K562 (cell line): ENCODE measurements around the gene GMEB2. TPM values are rescaled to one million over a fixed set of nuclear protein-coding genes. Genes with fewer than 3 reads are reported as not detected.

Experiments
- BRF2 ChIP-seq: IDR thresholded peaks from 3 replicates; pipeline ENCODE4 v1.6.1; 2011; ENCODE audit warnings: borderline replicate concordance, mild to moderate bottlenecking; ENCODE audit not compliant: insufficient read length, insufficient read depth
- CBX8 ChIP-seq: fragments of 200-600 bp; sonication (generic); IDR thresholded peaks from 2 replicates; pipeline ENCODE4 v1.6.1; 2012; ENCODE audit warnings: borderline replicate concordance, mixed run types, low read depth, mild to moderate bottlenecking, moderate library complexity, mixed read lengths, low read length, control low read depth, inconsistent platforms; ENCODE audit not compliant: poor library complexity, severe bottlenecking; ENCODE audit errors: extremely low read depth
- KDM2B ChIP-seq: fragments of 250-450 bp; sonication (Bioruptor Pico); IDR thresholded peaks from 2 replicates; pipeline ENCODE4 v1.8.0; 2021; ENCODE audit warnings: mild to moderate bottlenecking, moderate library complexity
- SETDB1 ChIP-seq: IDR thresholded peaks from one replicate; pipeline ENCODE4 v1.6.1; 2012; ENCODE audit warnings: low read length, control low read depth, inconsistent platforms
- WHSC1 ChIP-seq: IDR thresholded peaks from one replicate; pipeline ENCODE4 v1.6.1; 2012; ENCODE audit warnings: low read length, control low read depth, inconsistent platforms
- ZNF655 ChIP-seq: fragments of 250-450 bp; sonication (Bioruptor Pico); IDR thresholded peaks from 2 replicates; pipeline ENCODE4 v1.5.0; 2021
- ZNF766 ChIP-seq: fragments of 200-800 bp; sonication (Bioruptor generic); conservative IDR thresholded peaks from 2 replicates; pipeline ENCODE4 v1.6.1; 2016; ENCODE audit warnings: missing genetic modification characterization, missing compliant biosample characterization
- polyA plus RNA-seq, 8 experiments: library from polyadenylated mRNA; depleted of rRNA in 4 of 8; stranded (reverse) in 5 of 8; unstranded in 3 of 8; fragments of >200 nt; fragmentation: Nextera tagmentation in 2 of 8; fragmentation: Illumina TruSeq in 1 of 8; extraction: Ambion mirVana in 2 of 8; extraction: Trizol in 1 of 8; gene quantifications; 2 replicates each; pipeline versions ENCODE4 v1.2.1 to v1.2.3, GENCODE V29; 2011 to 2014; ENCODE audit warnings: inconsistent platforms in 1 of 8, missing spikeins in 1 of 8
- total RNA-seq, 7 experiments: library from RNA; depleted of rRNA in 6 of 7; stranded (reverse); fragments of >200 nt in 6 of 7; fragmentation: Illumina TruSeq in 2 of 7; extraction: Trizol in 2 of 7; gene quantifications; 2 replicates each; pipeline versions ENCODE4 v1.2.1 to v1.2.3, GENCODE V29; 2011 to 2021; ENCODE audit warnings: low replicate concordance in 1 of 7

The GMEB2 gene
- total and polyA plus RNA-seq, 9 of the 15 experiments (the other 6 are each of a cell fraction or from before 2014, with no cell fraction given) = 0.03 to 13.9 (median 6.3) TPM

- TF ChIP-seq ZNF655 (CRISPR knock-in tag) = no peak
- TF ChIP-seq SETDB1 = no peak
- 0 out of 2 replicates have a peak, but pooled peaks have one; percentile 42 for TF ChIP-seq ZNF766 (CRISPR knock-in tag)
- TF ChIP-seq WHSC1 = no peak
- no peak for TF ChIP-seq CBX8
- no peak for TF ChIP-seq KDM2B (CRISPR knock-in tag)
- TF ChIP-seq BRF2 = no peak
These were observed 74.2 kb downstream of the GMEB2 start (continued) for GRCh38 chr20:63552481-63553249.
